SK-N-MC (cell line): ENCODE measurements around the gene FNDC7.

Source experiments
- EZH2 ChIP-seq: fragments of 200-600 bp; sonication (generic); IDR thresholded peaks from one replicate; pipeline ENCODE4 v1.6.1; 2017; ENCODE audit warnings: antibody characterized with exemption
- POLR2AphosphoS5 ChIP-seq: IDR thresholded peaks from 2 replicates; pipeline ENCODE4 v1.6.1; 2012; ENCODE audit warnings: mild to moderate bottlenecking, low read depth, low read length, borderline replicate concordance

GRCh38 chr1:108729481-108729880, 16.8 kb downstream of the FNDC7 start:
- no peak for TF ChIP-seq EZH2
- TF ChIP-seq POLR2AphosphoS5 = no peak
